GM18505 (cell line): ENCODE results near the gene ADRB1.

Experiments
- ATAC-seq: cut with Tn5 transposase; IDR thresholded peaks from one replicate; pipeline ENCODE4 v1.9.1; 2021; ENCODE audit not compliant: unreplicated experiment
- POLR2A ChIP-seq: IDR thresholded peaks from 4 replicates; pipeline ENCODE4 v1.6.1; 2011; ENCODE audit warnings: borderline replicate concordance; ENCODE audit not compliant: insufficient read depth, insufficient read length; ENCODE audit errors: extremely low read depth

ADRB1 gene

GRCh38 chr10:114034923-114035645 lies 8.6 kb upstream of the ADRB1 start:
- ATAC-seq: no peak
- no peak for TF ChIP-seq POLR2A

- ATAC-seq: no peak
- TF ChIP-seq POLR2A: no peak
Observed at GRCh38 chr10:114035791-114036190, 7.9 kb upstream of the ADRB1 start.

- TF ChIP-seq POLR2A: no peak
- no peak for ATAC-seq
Observed at GRCh38 chr10:114038819-114039218, 4.8 kb upstream of the ADRB1 start.

- TF ChIP-seq POLR2A: no peak
- ATAC-seq: no peak
Observed at GRCh38 chr10:114041166-114041565, 2.5 kb upstream of the ADRB1 start.

- peak; percentile 41 for ATAC-seq
Observed at GRCh38 chr10:114042895-114043531, 653 bp upstream of the ADRB1 start.

GRCh38 chr10:114044247-114045135 lies 825 bp downstream of the ADRB1 start:
- peak; percentile 2 for ATAC-seq
- TF ChIP-seq POLR2A: no peak

More at GRCh38 chr10:114042895-114043531, 653 bp upstream of the ADRB1 start:
- TF ChIP-seq POLR2A: peak; percentile 39

DNA sequence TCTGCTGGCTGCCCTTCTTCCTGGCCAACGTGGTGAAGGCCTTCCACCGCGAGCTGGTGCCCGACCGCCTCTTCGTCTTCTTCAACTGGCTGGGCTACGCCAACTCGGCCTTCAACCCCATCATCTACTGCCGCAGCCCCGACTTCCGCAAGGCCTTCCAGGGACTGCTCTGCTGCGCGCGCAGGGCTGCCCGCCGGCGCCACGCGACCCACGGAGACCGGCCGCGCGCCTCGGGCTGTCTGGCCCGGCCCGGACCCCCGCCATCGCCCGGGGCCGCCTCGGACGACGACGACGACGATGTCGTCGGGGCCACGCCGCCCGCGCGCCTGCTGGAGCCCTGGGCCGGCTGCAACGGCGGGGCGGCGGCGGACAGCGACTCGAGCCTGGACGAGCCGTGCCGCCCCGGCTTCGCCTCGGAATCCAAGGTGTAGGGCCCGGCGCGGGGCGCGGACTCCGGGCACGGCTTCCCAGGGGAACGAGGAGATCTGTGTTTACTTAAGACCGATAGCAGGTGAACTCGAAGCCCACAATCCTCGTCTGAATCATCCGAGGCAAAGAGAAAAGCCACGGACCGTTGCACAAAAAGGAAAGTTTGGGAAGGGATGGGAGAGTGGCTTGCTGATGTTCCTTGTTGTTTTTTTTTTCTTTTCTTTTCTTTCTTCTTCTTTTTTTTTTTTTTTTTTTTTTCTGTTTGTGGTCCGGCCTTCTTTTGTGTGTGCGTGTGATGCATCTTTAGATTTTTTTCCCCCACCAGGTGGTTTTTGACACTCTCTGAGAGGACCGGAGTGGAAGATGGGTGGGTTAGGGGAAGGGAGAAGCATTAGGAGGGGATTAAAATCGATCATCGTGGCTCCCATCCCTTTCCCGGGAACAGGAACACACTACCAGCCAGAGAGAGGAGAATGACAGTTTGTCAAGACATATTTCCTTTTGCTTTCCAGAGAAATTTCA lies 1.7 kb downstream of the ADRB1 start:
- TF ChIP-seq POLR2A: no peak

DNA sequence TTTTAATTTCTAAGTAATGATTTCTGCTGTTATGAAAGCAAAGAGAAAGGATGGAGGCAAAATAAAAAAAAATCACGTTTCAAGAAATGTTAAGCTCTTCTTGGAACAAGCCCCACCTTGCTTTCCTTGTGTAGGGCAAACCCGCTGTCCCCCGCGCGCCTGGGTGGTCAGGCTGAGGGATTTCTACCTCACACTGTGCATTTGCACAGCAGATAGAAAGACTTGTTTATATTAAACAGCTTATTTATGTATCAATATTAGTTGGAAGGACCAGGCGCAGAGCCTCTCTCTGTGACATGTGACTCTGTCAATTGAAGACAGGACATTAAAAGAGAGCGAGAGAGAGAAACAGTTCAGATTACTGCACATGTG lies 2.4 kb downstream of the ADRB1 start:
- no peak for TF ChIP-seq POLR2A
- no peak for ATAC-seq

More for the DNA sequence above, 1.7 kb downstream of the ADRB1 start:
- ATAC-seq: no peak

- no peak for TF ChIP-seq POLR2A
- ATAC-seq: no peak
Observed at GRCh38 chr10:114048472-114048871, 4.8 kb downstream of the ADRB1 start.

- no peak for TF ChIP-seq POLR2A
- no peak for ATAC-seq
Observed at GRCh38 chr10:114051714-114052113, 8.0 kb downstream of the ADRB1 start.

DNA sequence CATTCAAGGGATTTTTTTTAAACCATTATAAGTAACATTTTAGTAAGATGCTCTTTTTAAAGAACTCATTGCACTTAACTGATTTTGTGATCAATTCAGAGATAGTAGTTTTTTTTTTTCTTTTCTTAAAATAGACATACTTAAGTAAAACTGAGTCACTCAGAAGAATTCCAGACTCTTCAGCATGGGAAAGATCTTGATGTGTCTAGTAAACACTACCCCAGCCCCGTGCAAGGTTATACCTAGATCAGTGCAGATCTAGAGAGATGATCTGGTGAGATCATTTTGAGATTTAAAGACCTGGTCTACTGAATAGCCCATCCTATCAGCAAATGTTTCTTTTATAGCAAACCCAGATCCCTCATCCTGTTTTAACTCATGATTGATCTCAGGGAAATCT lies 8.6 kb downstream of the ADRB1 start:
- TF ChIP-seq POLR2A: no peak
- ATAC-seq: no peak

- TF ChIP-seq POLR2A: no peak
- ATAC-seq: no peak
Observed at GRCh38 chr10:114053946-114054345, 10.3 kb downstream of the ADRB1 start.
